Renal cortex interstitium (tissue), 11 donors: Measurements from ENCODE around the gene SCYL1. TPM values are rescaled to one million over a fixed set of nuclear protein-coding genes. Genes with fewer than 3 reads are reported as not detected.
"Not testable (repeated sequence)": the region's sequence is repeated elsewhere in the genome, so short reads cannot be mapped to it uniquely, and the experiment has no call there.

ENCODE experiments used
- DNase-seq, 11 donors: peaks; one replicate each; pipeline ENCODE4 v3.0.0-alpha.2; 2013; ENCODE audit warnings: low read depth in 9 of 11, low spot score in 4 of 11; ENCODE audit errors: extremely low read depth in 1 of 11
- polyA plus RNA-seq, 3 donors: library from polyadenylated mRNA; unstranded; fragments of 120-200 nt; gene quantifications; one replicate each; pipeline ENCODE4 v1.2.1, GENCODE V29; 2013; ENCODE audit not compliant: insufficient read length in 3 of 3

Gene SCYL1
- polyA plus RNA-seq, 3 donors = 58.0 to 77.5 (median 74.1) TPM

DNA sequence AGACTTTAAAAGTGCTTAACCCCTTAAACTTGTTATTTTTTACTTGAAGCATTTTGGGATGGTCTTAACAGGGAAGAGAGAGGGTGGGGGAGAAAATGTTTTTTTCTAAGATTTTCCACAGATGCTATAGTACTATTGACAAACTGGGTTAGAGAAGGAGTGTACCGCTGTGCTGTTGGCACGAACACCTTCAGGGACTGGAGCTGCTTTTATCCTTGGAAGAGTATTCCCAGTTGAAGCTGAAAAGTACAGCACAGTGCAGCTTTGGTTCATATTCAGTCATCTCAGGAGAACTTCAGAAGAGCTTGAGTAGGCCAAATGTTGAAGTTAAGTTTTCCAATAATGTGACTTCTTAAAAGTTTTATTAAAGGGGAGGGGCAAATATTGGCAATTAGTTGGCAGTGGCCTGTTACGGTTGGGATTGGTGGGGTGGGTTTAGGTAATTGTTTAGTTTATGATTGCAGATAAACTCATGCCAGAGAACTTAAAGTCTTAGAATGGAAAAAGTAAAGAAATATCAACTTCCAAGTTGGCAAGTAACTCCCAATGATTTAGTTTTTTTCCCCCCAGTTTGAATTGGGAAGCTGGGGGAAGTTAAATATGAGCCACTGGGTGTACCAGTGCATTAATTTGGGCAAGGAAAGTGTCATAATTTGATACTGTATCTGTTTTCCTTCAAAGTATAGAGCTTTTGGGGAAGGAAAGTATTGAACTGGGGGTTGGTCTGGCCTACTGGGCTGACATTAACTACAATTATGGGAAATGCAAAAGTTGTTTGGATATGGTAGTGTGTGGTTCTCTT is 23.2 kb upstream of the SCYL1 start:
- peak in 1 of 11 donors; percentile 28 for DNase-seq

DNA sequence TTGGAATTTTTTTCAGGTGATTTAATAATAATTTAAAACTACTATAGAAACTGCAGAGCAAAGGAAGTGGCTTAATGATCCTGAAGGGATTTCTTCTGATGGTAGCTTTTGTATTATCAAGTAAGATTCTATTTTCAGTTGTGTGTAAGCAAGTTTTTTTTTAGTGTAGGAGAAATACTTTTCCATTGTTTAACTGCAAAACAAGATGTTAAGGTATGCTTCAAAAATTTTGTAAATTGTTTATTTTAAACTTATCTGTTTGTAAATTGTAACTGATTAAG is 22.7 kb upstream of the SCYL1 start:
- DNase-seq = no peak

- DNase-seq = no peak
Observed at GRCh38 chr11:65502555-65503367, 22.1 kb upstream of the SCYL1 start.

GRCh38 chr11:65503368-65503948 is 21.4 kb upstream of the SCYL1 start:
- DNase-seq = no peak

DNA sequence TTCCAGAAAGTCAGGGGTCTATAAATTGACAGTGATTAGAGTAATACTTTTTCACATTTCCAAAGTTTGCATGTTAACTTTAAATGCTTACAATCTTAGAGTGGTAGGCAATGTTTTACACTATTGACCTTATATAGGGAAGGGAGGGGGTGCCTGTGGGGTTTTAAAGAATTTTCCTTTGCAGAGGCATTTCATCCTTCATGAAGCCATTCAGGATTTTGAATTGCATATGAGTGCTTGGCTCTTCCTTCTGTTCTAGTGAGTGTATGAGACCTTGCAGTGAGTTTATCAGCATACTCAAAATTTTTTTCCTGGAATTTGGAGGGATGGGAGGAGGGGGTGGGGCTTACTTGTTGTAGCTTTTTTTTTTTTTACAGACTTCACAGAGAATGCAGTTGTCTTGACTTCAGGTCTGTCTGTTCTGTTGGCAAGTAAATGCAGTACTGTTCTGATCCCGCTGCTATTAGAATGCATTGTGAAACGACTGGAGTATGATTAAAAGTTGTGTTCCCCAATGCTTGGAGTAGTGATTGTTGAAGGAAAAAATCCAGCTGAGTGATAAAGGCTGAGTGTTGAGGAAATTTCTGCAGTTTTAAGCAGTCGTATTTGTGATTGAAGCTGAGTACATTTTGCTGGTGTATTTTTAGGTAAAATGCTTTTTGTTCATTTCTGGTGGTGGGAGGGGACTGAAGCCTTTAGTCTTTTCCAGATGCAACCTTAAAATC is 20.8 kb upstream of the SCYL1 start:
- DNase-seq = peak in 3 of 11 donors; percentile 42 to 65 (median 52)

GRCh38 chr11:65504674-65505465 is 20.0 kb upstream of the SCYL1 start:
- DNase-seq = no peak

DNA sequence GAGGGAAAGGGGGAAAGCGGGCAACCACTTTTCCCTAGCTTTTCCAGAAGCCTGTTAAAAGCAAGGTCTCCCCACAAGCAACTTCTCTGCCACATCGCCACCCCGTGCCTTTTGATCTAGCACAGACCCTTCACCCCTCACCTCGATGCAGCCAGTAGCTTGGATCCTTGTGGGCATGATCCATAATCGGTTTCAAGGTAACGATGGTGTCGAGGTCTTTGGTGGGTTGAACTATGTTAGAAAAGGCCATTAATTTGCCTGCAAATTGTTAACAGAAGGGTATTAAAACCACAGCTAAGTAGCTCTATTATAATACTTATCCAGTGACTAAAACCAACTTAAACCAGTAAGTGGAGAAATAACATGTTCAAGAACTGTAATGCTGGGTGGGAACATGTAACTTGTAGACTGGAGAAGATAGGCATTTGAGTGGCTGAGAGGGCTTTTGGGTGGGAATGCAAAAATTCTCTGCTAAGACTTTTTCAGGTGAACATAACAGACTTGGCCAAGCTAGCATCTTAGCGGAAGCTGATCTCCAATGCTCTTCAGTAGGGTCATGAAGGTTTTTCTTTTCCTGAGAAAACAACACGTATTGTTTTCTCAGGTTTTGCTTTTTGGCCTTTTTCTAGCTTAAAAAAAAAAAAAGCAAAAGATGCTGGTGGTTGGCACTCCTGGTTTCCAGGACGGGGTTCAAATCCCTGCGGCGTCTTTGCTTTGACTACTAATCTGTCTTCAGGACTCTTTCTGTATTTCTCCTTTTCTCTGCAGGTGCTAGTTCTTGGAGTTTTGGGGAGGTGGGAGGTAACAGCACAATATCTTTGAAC is 19.2 kb upstream of the SCYL1 start:
- DNase-seq = no peak

GRCh38 chr11:65506290-65506771 is 18.6 kb upstream of the SCYL1 start:
- DNase-seq = peak in 1 of 11 donors; percentile 40

GRCh38 chr11:65506772-65507505 is 17.9 kb upstream of the SCYL1 start:
- DNase-seq = peak in 3 of 11 donors; percentile 45 to 88 (median 68)

- DNase-seq = not testable (repeated sequence)
Observed at GRCh38 chr11:65512311-65512710, 12.6 kb upstream of the SCYL1 start.

GRCh38 chr11:65516135-65516968 is 8.5 kb upstream of the SCYL1 start:
- DNase-seq = no peak

DNA sequence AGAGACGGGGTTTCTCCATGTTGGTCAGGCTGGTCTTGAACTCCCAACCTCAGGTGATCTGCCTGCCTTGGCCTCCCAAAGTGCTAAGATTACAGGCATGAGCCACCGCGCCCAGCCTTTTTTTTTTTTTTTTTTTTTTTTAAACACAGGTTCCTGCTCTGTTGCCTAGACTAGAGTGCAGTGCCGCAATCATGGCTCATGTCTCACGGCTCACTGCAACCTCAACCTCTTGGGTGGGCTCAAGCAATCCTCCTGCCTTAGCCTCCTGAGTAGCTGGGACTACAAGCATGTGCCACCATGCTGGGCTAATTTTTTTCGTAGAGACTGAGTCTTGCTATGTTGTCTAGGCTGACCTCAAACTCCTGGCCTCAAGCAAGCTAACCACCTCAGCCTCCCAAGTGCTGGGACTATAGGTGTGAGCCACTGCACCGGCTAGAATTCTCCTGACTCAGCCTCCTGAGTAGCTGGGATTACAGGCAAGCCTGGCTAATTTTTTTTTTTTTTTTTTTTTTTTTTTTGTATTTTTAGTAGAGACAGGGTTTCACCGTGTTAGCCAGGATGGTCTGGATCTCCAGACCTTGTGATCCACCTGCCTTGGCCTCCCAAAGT is 5.8 kb upstream of the SCYL1 start:
- DNase-seq = not testable (repeated sequence)

DNA sequence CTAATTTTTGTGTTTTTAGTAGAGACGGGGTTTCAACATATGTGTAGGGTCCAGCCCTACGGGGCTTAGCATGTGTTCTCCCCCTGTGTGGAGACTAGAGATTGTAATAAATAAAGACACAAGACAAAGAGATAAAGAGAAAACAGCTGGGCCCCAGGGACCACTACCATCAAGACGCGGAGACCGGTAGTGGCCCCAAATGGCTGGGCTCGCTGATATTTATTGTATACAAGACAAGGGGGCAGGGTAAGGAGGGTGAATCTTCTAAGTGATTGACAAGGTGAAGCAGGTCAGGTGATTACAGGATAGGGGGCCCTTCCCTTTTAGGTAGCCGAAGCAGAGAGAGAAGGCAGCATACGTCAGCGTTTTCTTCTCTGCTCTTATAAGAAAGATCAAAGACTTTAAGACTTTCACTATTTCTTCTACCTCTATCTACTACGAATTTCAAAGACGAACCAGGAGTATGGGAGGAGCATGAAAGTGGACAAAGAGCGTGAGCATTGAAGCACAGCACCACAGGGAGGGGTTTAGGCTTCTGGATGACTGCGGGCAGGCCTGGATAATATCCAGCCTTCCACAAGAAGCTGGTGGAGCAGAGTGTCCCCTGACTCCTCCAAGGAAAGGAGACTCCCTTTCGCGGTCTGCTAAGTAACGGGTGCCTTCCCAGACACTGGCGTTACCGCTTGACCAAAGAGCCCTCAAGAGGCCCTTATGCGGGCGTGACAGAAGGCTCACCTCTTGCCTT is 2.9 kb upstream of the SCYL1 start:
- not testable (repeated sequence) for DNase-seq

GRCh38 chr11:65522718-65523630 is 1.9 kb upstream of the SCYL1 start:
- not testable (repeated sequence) for DNase-seq
